Nephron (organoid): ENCODE measurements around the gene MRS2.

Experiments used
- H3K27ac Mint-ChIP-seq, 3 experiments: 2 replicates each; pipeline ENCODE4 v1.8.0; 2020; ENCODE audit warnings: mixed read lengths in 3 of 3, mild to moderate bottlenecking in 2 of 3, moderate library complexity in 1 of 3
- H3K27me3 Mint-ChIP-seq: 2 replicates; pipeline ENCODE4 v1.8.0; 2021; ENCODE audit warnings: low read depth, mild to moderate bottlenecking, moderate library complexity, mixed read lengths
- H3K36me3 Mint-ChIP-seq: 2 replicates; pipeline ENCODE4 v1.8.0; 2020; ENCODE audit warnings: low read depth, mixed read lengths
- H3K4me1 Mint-ChIP-seq: 2 replicates; pipeline ENCODE4 v1.8.0; 2020; ENCODE audit warnings: mixed read lengths
- H3K4me3 Mint-ChIP-seq, 3 experiments: 2 replicates each; pipeline ENCODE4 v1.8.0; 2020; ENCODE audit warnings: mild to moderate bottlenecking in 3 of 3, mixed read lengths in 3 of 3, moderate library complexity in 2 of 3
- H3K9me3 Mint-ChIP-seq: 2 replicates; pipeline ENCODE4 v1.8.0; 2020; ENCODE audit warnings: mixed read lengths
- CTCF ChIP-seq, 3 experiments: fragments of 200-600 bp; sonication (generic); IDR thresholded peaks; one replicate each; pipeline ENCODE4 v1.5.0; 2021; ENCODE audit warnings: antibody characterized with exemption in 3 of 3; ENCODE audit not compliant: unreplicated experiment in 3 of 3

MRS2 gene

GRCh38 chr6:24425091-24425490 is 22.4 kb downstream of the MRS2 start:
- H3K4me3 Mint-ChIP-seq: no peak overlapping the region
- peaks cover 56% of the 10 kb centered on the region for H3K36me3 Mint-ChIP-seq
- H3K27me3 Mint-ChIP-seq: no peaks in the 10 kb centered on the region
- TF ChIP-seq CTCF (IDR thresholded peaks at IDR 0.05; ENCODE audit: unreplicated experiment in 3 of 3): no peak
- H3K9me3 Mint-ChIP-seq: no peaks in the 10 kb centered on the region
- no peaks in the 10 kb centered on the region for H3K4me1 Mint-ChIP-seq
- no peak overlapping the region for H3K27ac Mint-ChIP-seq

GRCh38 chr6:24426729-24427446 is 24.2 kb downstream of the MRS2 start:
- H3K9me3 Mint-ChIP-seq: no peaks in the 10 kb centered on the region
- H3K36me3 Mint-ChIP-seq: peaks cover 45% of the 10 kb centered on the region
- no peak overlapping the region for H3K4me3 Mint-ChIP-seq
- H3K27ac Mint-ChIP-seq: peak overlapping the region in 1 of 3 experiments; percentile 6
- H3K27me3 Mint-ChIP-seq: no peaks in the 10 kb centered on the region
- no peaks in the 10 kb centered on the region for H3K4me1 Mint-ChIP-seq
- TF ChIP-seq CTCF (IDR thresholded peaks at IDR 0.05; ENCODE audit: unreplicated experiment in 3 of 3): no peak

- Mint-ChIP-seq H3K9me3 (no peaks in the 10 kb centered on the region), H3K4me3 (no peak overlapping the region), H3K27ac (peak overlapping the region in 1 of 3 experiments; percentile 46), H3K27me3 (no peaks in the 10 kb centered on the region), H3K36me3 (peaks cover 34% of the 10 kb centered on the region), H3K4me1 (no peaks in the 10 kb centered on the region)
- no peak for TF ChIP-seq CTCF (IDR thresholded peaks at IDR 0.05; ENCODE audit: unreplicated experiment in 3 of 3)
Observed at GRCh38 chr6:24428615-24429014, 25.9 kb downstream of the MRS2 start.

- H3K36me3 Mint-ChIP-seq: peaks cover 34% of the 10 kb centered on the region
- H3K4me3 Mint-ChIP-seq: no peak overlapping the region
- TF ChIP-seq CTCF (IDR thresholded peaks at IDR 0.05; ENCODE audit: unreplicated experiment in 3 of 3): no peak
- H3K27ac Mint-ChIP-seq: no peak overlapping the region
- H3K9me3 Mint-ChIP-seq: no peaks in the 10 kb centered on the region
- H3K4me1 Mint-ChIP-seq: no peaks in the 10 kb centered on the region
- no peaks in the 10 kb centered on the region for H3K27me3 Mint-ChIP-seq
Observed at GRCh38 chr6:24429146-24429545, 26.4 kb downstream of the MRS2 start.

GRCh38 chr6:24430086-24430485 is 27.4 kb downstream of the MRS2 start:
- Mint-ChIP-seq H3K36me3 (peaks cover 24% of the 10 kb centered on the region), H3K27me3 (no peaks in the 10 kb centered on the region), H3K4me3 (no peak overlapping the region), H3K27ac (no peak overlapping the region), H3K4me1 (no peaks in the 10 kb centered on the region), H3K9me3 (no peaks in the 10 kb centered on the region)
- TF ChIP-seq CTCF (IDR thresholded peaks at IDR 0.05; ENCODE audit: unreplicated experiment in 3 of 3): no peak

- Mint-ChIP-seq H3K27me3 (no peaks in the 10 kb centered on the region), H3K4me1 (no peaks in the 10 kb centered on the region), H3K36me3 (peaks cover 23% of the 10 kb centered on the region), H3K4me3 (no peak overlapping the region), H3K9me3 (no peaks in the 10 kb centered on the region), H3K27ac (no peak overlapping the region)
- peak; percentile 46 to 62 (median 56) for TF ChIP-seq CTCF (IDR thresholded peaks at IDR 0.05; ENCODE audit: unreplicated experiment in 3 of 3)
Observed at GRCh38 chr6:24431045-24431451, 28.3 kb downstream of the MRS2 start.
